Measurements from ENCODE around the gene CYB5A. TPM values are rescaled to one million over a fixed set of nuclear protein-coding genes. Genes with fewer than 3 reads are reported as not detected.
"Not testable (repeated sequence)": the region's sequence is repeated elsewhere in the genome, so short reads cannot be mapped to it uniquely, and the experiment has no call there.

Gene CYB5A
- total RNA-seq, result 57.2 TPM
- long read RNA-seq, transcript CYB5A-204 (6 exons, 776 nt), result minor isoform, 6 of 66 reads
- long read RNA-seq, transcript CYB5A-202 (5 exons, 3,283 nt), result major isoform, 59 of 66 reads
- long read RNA-seq, partial matches to known transcripts, result 0 of 66 reads
- long read RNA-seq, other reads (novel, unspliced or antisense), result 1 of 66 reads

- peak; percentile 99 for DNase-seq (ENCODE audit: low spot score)
- intact Hi-C loops (cut with DNase I), result loop anchor here (5.0 kb wide), 1 partner anchor 35 kb away; no protein-coding TSS in a partner anchor
These were observed at the start of gene CYB5A for GRCh38 chr18:74291771-74292540. TSS of gene CYB5A (minus strand) at chr18:74291963. CDS start at chr18:74291875, 88 bp downstream.

DNA sequence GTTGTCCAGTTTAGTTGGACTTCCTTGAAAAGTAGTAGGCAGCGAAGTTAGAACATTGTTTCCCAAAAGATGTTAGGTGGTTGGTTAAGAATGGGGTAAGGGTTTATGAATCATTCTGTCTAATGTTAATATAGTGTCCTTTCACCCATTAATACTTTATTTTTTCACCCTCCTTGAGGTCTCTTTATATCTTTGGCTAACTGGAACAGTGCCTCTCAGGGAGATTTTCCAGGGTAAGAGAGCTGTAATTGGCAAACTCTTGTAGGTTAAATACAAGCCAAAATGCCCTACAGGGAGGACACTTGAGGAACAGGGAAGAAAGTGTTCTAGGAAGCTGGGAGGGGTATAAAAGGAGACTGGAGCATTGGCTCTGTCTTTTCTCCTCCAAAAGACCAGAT, 46.1 kb upstream of the CYB5A start:
- no peak for DNase-seq (ENCODE audit: low spot score)
- intact Hi-C loops (cut with DNase I), result no loop called here

DNA sequence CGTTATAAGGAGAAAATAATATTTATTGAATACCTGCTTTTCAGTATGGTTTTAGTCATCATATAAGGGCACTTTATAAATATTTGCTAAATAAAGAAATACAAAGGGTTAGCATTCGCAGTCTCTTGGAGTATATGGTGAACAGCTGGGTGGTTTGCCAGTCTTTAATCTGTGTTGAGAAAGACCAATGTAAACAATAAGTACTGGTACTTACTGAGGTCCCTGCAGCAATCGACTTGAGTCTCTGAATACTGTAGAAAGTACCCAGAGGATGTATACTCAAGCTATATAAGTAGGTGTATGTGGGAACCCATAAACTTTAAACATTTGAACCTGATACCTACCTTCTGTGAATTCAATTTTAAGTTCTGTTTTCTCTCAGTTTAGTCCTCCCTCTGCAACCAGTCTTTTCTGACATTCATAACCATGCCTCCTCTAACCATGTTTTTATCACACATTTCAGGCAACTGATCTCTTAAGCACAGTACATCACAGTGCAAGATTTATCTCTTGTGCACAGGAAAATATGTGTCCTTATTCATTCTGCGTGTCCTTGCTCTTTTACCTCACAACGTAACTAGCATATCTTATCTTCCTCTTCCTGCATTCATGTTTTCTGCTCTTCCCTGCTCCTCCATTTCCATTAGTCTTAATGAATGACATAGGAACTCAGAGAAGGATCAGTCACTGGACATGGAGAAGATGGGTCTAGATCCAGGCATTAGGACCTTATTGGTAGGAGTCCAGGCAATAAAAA, 45.6 kb upstream of the CYB5A start:
- intact Hi-C loops (cut with DNase I), result no loop called here
- no peak for DNase-seq (ENCODE audit: low spot score)

GRCh38 chr18:74336656-74337055, 44.9 kb upstream of the CYB5A start:
- intact Hi-C loops (cut with DNase I), result no loop called here
- DNase-seq (ENCODE audit: low spot score), result no peak

DNA sequence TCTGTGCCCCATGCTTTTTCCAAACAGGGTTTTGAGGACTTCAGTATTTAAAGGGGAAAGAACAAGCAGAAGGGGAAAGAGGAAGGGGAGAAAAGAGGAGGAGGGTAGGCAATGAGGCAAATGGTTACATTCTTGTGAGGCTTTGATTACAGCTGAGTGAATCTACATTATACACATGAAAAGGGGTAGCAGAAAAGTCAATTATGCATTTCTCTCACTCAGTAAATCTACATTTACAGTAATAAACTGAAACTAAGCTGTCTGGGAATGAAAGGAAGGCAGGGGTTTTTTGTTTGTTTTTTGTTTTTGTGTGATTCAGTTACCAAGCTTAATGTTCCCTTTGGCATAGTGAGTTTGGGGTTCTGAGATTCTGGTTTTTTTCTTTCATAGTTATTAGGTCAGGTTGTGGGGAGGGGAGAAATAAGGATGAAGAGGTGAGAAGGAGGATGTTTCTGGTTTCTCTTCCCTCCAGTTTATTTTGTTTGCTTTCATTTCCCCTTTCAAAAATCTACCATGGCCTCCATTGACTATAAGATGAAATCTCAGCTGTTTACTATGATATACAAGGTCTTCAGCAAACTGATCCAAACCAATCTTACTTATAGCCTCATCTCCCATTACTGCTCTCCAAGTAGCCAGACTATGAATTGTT, 42.6 kb upstream of the CYB5A start:
- intact Hi-C loops (cut with DNase I), result no loop called here
- no peak for DNase-seq (ENCODE audit: low spot score)

- intact Hi-C loops (cut with DNase I), result no loop called here
- no peak for DNase-seq (ENCODE audit: low spot score)
These were observed 41.3 kb upstream of the CYB5A start for GRCh38 chr18:74333091-74333490.

DNA sequence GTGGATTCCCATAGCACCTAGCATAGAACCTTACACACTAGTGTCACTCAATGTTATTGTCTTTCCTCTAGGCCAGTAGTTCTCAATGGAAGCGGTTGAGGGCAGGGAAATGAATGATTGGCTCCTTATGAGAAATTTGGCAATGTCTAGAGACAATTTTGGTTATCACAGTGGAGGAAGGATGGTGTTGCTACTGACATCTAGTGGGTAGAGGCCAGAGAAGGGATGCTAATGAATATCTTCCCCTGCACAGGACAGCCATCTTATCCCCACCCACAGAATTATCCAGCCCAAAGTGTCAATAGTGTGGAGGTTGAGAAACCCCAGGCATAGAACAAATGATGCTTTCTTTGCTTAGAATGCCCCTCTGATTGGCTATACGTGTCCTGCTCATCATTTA, 39.6 kb upstream of the CYB5A start:
- no peak for DNase-seq (ENCODE audit: low spot score)
- intact Hi-C loops (cut with DNase I), result no loop called here

GRCh38 chr18:74329688-74330205, 38.0 kb upstream of the CYB5A start:
- no peak for DNase-seq (ENCODE audit: low spot score)
- intact Hi-C loops (cut with DNase I), result no loop called here

GRCh38 chr18:74328206-74328605, 36.4 kb upstream of the CYB5A start:
- intact Hi-C loops (cut with DNase I), result no loop called here
- DNase-seq (ENCODE audit: low spot score), result no peak

GRCh38 chr18:74326791-74327190, 35.0 kb upstream of the CYB5A start:
- DNase-seq (ENCODE audit: low spot score), result not testable (repeated sequence)

DNA sequence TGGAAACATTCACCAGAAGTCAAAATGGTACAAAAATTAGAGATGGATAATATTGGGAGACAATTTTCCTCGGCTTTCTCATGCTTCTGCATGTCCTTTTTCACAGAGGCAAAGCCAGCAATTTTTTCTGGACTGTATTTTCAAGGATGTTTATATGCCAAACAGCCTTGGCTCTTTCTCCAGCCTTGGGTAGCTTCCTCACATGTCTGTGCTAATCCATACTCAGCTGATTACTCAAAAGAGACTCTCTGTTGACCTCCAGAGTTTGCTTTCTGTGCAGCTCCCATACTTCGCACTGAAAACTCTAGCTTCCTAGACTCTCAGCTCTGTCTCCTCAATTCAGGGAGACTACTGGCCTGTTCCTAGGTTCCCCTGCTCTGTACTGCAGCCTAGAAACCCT, 34.5 kb upstream of the CYB5A start:
- intact Hi-C loops (cut with DNase I), result no loop called here
- no peak for DNase-seq (ENCODE audit: low spot score)

More at GRCh38 chr18:74326791-74327190, 35.0 kb upstream of the CYB5A start:
- intact Hi-C loops (cut with DNase I), result not testable (repeated sequence)

GRCh38 chr18:74316257-74317170, 24.8 kb upstream of the CYB5A start:
- no peak for DNase-seq (ENCODE audit: low spot score)
- intact Hi-C loops (cut with DNase I), result no loop called here

GRCh38 chr18:74315464-74316256, 23.9 kb upstream of the CYB5A start, which contains the start of gene C18orf63:
TSS of gene C18orf63 (plus strand) at chr18:74315839. CDS start at chr18:74317866, 2,027 bp downstream.
- no peak for DNase-seq (ENCODE audit: low spot score)
- intact Hi-C loops (cut with DNase I), result no loop called here

DNA sequence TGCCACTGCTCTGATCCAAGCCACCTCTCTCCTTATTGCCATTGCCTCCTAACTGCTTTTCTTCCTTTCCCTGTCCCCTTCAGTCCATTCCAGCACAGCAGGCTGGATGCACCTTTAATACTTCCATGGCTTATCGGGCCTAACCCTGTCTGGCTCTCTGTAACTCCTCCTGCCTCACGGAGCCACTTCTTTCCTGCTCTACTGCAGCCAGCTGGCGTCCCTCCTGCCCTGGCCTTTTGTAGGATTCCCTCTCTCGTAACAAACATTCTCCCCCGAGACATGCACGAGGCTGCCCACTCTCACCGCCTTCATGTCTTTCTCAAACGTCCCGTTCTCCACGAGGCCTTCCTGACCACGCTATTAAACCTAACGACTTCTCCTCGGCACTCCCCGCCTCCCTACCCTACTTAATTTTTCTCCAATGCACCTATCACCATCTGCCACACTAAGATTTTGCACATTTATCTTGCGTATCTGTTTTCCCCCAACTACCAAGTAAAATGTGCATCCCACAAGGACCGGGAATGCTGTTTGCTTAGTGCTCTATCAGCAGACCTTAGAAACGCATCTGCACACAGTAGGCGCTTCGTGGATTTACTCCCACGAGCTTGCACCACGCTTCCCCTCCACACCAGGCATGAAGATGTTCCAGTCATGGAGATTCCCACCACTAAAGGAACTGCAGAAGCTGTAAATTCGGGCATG, 23.1 kb upstream of the CYB5A start:
- intact Hi-C loops (cut with DNase I), result no loop called here
- DNase-seq (ENCODE audit: low spot score), result no peak

DNA sequence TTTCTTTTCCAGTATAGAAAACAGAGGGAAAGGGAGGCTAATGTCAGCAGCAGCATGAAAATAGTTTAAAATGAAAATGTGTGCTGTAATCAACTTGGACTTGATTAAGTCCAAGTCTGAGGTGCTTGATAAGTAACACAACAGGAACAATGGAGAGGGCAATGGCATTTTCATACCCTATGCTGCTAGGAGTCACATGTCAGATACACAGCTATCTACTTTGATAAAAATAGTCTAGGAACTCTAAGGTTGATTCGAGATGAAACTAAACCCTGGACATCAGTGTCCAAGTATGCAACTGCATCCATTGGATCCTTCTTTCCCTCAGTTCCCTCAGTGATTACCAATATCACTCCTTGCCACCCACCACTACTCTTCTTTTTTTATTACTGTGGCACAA, 19.2 kb upstream of the CYB5A start:
- DNase-seq (ENCODE audit: low spot score), result no peak
- intact Hi-C loops (cut with DNase I), result no loop called here

- no peak for DNase-seq (ENCODE audit: low spot score)
- intact Hi-C loops (cut with DNase I), result no loop called here
These were observed 18.6 kb upstream of the CYB5A start for GRCh38 chr18:74310411-74310810.

DNA sequence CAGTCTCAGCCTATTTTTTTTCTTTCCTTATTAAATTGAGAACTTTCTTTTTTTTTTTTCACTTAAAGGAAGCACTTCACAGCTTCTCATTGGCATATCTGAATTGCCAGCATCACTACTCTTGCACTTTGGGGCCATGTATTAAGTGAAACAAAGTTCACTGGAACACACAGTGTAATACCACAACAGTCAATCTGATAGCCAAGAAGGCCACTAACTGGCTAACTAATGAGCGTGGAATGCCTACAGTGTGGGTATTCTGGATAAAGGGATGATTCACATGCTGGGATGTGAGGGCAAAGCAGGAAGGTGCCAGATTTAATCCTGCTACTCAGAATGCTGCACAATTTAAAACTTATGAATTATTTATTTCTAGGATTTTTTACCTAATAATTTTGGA, 12.2 kb upstream of the CYB5A start:
- DNase-seq (ENCODE audit: low spot score), result no peak
- intact Hi-C loops (cut with DNase I), result no loop called here

Data from cardiac septum (tissue), 1 donor.